ENCODE results near the gene BAD.

BAD gene

DNA sequence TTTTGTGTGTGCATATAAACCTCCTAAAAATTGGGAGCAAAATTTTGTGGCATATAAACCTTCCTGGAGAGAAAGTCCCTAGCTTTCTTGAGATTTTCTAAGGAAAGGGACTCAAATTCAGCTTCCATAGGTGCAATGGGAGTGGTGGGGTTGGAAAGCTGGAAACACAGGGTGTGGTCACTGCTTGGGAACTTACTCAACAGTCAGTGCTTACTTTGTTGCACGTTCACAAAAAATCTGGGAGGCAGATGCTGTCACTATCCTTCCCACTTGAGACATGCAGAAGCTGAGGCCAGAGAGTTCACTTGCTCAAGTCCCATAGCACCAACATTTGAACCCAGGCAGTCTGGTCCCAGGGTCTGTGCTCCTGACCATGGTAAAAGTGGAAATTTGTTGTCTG is 11.8 kb upstream of the BAD start:
- no peak for DNase-seq (ENCODE audit: low read depth)

DNA sequence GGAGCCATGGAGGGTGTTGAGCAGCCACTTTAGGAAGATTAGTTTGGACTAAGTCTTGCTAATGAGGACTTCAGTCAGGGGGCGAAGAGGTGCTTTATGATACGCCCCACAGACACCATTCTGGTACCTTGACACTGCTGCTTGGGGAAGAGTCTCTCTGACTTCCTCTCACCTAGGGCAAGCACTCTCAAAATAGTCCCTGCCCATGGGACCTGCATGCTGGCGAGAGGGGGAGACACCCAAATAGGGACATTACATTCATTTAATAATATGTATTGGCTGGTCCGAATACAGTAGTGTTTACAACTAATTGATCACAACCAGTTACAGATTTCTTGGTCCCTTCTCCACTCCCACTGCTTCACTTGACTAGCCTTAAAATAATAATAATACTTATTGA is 11.3 kb upstream of the BAD start:
- DNase-seq (ENCODE audit: low read depth), result no peak

DNA sequence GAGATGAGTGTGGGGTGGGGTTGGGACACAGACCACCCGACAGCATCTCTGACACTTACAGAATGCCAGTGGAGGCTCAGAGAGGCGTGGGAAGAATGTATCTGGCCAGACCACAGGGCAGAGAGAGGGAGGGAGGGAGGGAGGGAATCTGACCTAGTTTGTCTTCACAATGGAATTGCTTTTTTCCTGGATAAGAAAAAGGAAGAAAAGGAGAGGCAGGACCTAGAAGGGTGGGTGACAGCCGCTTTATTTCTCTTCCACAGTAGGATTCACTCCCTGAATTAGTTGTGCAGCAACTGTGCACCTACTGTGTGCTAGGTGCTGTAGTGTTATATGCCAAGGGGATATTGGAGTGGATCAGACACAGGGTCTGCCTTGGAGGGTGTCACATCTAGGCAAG is 10.3 kb upstream of the BAD start:
- no peak for DNase-seq (ENCODE audit: low read depth)

DNA sequence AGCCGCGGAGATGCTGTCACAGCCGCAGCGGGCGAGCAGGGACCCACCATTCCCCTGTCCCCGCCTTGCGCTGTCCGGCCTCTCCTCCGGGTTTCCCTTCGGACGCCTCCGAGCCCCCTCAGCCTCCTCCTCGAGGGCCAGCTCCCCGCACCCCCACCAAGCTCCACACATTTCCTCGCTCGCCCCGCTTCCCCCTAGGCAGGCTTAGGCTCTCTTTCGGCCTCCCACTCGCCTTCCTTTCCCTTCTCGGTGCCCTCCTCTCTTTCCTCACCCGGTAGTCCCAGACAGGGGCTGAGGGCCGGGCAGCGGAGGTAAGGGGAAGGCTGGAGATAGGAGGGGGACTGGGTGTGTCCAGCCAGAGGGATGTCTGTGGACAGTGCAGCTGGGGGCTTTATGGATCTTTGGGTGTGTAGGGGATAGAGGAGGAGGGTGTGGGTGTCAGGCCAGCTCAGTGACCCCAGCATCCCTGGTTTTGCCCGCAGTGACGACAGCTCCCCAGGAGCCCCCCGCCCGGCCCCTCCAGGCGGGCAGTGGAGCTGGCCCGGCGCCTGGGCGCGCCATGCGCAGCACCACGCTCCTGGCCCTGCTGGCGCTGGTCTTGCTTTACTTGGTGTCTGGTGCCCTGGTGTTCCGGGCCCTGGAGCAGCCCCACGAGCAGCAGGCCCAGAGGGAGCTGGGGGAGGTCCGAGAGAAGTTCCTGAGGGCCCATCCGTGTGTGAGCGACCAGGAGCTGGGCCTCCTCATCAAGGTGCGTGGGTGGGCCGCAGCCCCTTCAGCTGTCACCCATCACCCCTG is 8.2 kb upstream of the BAD start:
- no peak for DNase-seq (ENCODE audit: low read depth)

DNA sequence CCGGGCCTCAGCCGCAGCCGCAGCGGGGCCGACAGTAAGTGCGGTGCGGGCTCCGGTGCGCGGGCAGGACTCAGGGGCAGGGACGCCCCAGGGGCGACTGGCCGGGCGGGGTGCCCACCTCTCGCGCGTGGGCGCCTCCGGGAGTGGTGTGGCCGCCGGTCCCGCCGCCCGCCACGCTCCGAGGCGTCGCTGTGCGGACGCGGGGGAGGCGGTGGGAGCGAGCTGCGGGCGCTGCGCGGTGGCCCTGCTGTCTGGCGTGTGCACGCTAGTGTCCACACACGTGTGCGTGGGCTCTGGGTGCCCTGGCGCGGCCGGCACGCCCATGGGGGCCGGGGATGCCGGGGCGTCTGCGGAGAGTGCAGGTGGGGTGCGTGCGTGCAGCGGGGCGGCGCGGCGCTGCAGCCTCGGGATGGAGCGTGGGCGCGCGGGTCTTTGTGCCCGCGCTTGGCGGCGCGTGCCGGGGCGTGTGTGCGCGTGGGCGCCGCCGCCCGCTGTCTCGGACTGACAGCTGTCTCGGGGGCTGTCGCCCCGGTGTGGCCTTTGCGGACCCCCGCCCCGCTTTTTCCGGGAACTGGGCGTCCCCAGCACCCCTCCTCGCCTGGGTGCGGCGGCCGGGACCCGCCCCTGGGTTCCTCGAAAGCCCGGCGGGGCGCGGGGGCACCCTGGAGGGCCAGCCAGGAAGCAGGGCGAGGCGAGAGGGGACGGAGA is 7.4 kb upstream of the BAD start:
- no peak for DNase-seq (ENCODE audit: low read depth)

DNA sequence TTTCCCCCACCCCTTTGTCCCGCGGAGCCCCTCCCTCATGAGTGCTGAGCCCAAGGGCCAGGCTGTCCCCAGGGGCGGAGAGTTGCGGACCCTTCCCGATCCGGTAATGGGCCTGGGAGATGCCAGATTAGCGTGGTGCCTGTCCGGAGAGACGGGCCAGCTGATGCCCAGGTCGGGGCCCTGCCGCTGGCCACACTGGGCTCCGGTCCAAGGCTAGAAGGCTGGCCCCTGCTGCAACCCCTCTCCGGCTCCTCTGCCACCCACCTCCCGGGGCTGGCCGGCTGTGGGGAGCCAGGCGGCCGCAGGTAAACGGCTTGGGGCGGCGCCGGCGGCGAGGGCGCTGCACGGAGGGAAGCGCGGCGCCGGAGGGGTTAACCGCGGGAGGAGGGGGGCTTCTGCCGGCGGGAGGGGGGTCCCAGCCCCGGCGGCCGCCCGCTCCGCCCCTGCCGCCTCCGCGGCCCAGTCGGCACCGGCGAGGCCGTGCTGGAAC is 6.8 kb upstream of the BAD start, which contains the start of gene KCNK4:
Gene KCNK4, plus strand, starts transcription at position 41 of the 490 bp plus-strand sequence. CDS start 1,717 bp downstream, outside the sequence.
- no peak for DNase-seq (ENCODE audit: low read depth)

DNA sequence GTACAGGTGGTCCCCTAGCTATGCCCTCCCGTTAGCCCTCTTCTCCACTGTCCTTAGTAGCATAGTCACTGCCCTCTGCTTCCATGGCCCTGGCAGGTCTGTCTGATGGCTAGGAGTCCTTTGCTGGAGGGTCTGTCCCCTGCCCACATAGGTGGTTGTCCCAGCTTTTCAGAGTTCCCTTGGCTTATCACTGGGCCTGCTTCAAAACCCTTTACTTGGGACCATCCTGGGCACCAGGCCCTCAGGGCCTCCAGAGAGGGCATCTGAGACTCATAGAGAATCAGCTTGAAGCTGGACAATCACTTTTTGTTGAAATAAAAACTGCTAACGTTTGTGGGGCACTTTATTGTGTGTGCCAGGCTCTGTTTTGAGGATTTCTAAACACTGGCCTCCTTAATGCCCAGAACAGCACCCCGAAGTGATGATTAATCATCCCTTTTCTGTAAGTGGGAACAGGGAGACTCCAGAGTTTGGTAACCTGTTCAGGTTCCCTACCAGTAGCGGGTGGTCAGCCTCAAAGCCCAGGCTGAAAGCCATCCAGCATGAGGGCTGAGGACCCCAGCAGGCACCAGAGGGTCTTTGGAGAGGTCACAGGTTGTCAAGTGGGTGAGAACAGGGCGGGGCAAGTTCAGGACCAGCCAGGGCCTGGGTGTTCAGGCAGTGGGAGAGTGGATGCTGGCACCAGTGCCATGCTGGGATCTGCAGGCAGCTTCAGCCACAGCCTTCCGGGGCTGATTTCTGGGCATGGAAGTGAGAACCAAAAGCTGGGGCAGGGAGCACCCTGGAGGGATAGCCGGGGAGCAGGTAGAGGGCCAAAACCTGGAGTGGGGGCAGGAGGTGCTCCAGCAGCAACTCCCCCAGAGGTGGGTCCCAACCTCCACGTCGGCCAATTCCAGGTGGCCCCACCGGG is 6.1 kb upstream of the BAD start:
- DNase-seq (ENCODE audit: low read depth), result no peak

DNA sequence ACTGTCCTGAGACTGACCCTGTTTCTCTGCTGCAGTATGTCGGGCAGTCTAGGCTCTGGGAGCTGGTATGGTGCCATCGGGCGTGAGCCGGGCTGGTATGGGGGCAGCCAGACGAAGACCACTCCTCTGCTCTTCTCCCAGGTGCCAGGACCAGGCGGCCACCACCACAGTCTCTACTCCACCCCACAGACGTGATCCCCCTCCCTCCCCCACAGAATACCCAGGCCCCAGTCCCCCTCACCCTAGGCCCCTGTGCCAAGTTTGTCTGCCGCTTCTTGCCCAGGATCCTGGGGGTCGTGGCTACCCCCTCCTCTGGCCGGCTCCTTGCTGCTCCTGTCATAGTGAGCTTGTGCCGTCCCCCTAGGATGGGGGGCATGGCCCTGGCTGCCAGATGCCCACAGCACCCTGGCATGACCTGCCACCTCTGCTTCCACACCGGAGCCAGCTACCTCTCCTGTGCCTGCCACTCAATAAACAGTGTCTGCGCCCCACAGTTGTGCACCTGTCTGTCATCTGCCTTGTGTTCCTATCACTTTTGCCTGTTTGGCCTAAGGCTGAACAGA is 4.6 kb upstream of the BAD start:
- no peak for DNase-seq (ENCODE audit: low read depth)

DNA sequence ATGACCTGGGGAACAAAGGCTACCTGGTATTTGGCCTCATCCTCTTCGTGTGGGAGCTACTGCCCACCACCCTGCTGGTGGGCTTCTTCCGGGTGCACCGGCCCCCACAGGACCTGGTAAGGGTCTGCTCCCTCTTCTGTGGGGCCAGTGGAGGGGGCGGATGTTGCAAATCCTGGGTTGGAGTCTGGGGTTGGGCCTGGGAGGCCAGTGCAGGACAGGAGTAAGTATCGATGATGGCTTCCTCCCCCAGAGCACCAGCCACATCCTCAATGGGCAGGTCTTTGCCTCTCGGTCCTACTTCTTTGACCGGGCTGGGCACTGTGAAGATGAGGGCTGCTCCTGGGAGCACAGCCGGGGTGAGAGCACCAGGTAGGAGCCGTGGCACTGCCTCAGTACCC is 3.9 kb upstream of the BAD start:
- DNase-seq (ENCODE audit: low read depth), result no peak

DNA sequence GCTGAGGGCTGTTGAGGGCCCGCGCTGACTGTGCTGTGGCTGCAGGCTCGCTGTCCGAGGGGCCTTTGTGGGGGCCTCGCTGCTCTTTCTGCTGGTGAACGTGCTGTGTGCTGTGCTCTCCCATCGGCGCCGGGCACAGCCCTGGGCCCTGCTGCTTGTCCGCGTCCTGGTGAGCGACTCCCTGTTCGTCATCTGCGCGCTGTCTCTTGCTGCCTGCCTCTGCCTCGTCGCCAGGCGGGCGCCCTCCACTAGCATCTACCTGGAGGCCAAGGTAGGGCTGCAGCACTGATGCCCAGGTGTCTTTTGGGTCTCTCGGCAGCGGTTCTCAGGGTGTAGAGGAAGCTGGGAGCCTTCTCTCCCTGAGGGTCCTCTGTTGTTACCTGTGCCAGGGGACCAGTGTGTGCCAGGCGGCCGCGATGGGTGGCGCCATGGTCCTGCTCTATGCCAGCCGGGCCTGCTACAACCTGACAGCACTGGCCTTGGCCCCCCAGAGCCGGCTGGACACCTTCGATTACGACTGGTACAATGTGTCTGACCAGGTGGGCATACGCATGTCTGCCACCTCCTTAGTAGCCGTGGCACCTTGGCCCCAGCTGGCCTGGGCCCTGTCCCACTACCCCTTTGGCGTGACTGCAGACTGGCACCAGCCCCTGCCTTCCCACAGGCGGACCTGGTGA is 3.3 kb upstream of the BAD start:
- no peak for DNase-seq (ENCODE audit: low read depth)

DNA sequence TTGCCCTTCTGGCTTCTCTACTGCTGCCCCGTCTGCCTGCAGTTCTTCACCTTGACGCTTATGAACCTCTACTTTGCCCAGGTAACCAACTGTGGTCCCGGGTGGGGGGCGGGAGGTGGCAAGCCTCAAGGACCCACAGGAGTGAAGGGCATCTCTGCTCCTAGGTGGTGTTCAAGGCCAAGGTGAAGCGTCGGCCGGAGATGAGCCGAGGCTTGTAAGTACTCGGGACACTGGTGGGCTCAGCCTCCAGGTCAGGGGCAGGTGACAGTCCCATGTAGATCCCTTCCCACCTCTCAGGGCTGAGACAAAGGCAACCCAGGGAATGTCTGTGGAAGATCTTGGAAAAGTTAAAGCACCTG is 2.3 kb upstream of the BAD start:
- no peak for DNase-seq (ENCODE audit: low read depth)

DNA sequence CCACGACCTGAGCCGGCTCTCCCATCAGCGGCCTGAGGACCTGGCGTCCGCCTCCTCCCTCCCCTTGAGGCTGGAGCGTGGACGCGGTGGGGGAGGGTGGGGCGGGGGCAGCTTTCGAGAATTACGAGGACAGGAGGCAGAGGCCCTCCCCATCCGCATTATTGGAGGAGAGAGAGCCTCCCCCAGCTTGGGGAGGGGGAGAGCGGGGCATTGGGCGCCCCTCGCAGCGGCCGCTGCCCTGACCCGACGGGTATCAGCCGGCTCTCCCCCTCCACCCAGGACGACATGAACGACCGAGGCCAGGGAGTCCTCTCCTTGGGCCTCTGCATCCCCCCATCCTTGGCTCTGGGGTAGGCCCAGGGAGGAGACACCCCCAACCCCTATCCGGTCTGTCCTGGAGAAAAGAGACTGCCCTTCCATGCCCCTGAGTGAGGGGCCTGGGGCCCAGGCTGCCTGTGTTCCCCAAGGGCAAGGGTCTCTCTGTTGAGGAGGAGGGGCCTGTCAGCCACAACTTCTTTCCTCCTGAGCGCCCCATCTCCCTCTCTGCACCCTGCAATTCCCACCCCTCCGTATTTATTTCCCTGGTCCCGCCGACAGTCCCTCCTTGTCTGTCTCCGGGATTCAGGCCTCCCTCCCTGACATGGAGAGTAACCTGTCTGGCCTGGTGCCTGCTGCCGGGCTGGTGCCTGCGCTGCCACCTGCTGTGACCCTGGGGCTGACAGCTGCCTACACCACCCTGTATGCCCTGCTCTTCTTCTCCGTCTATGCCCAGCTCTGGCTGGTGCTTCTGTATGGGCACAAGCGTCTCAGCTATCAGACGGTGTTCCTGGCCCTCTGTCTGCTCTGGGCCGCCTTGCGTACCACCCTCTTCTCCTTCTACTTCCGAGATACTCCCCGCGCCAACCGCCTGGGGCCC is 1.7 kb upstream of the BAD start:
- DNase-seq (ENCODE audit: low read depth), result no peak

DNA sequence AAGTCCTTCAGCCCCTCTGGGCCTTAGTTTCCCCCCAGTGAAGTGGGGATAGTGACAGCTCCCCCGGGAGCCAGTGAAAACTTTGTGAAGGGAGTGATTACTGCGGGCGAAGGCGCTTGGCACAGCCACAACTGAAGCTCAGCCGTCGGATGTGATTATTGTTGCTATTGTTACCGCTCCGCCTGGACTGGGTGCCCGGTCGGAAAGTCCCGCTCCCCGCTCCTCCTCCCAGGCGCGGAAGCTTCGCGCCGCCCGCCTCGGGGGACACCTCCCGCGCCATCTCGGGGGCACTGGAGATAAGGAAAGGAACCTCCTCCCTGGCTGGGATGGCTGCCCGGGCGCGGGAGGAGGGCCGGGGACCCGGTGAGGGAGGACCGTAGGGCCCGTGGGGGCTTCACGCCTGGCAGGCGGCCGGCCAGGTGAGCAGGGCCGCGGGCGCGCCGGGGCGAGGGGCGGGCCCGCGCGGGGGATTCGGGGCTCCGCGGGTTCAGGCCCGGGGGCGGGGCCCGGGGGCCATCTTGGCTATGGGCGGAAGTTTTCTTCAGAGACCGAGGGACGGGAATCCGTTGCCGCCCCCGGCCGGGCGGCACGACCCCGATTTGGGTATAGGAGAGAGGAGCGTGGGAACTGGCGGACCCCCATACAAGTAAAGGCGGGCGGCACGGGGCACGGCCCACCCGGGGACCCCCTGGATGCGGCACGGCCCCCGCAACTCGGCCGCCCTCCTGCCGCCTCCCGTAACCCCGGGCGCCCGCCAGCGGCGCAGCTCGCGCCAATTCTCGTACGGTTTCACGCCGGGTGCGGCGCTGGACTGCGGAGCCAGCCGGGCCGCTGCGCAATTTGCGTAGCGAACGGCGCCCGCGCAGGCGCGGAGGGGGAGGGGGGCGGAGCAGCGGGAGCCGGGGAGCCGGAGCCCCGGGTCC is 758 bp upstream of the BAD start, which contains the start of gene GPR137:
Gene GPR137, plus strand, starts transcription at position 887 of the 923 bp plus-strand sequence. CDS start 677 bp downstream, outside the sequence.
- peak; percentile 89 for DNase-seq (ENCODE audit: low read depth)

DNA sequence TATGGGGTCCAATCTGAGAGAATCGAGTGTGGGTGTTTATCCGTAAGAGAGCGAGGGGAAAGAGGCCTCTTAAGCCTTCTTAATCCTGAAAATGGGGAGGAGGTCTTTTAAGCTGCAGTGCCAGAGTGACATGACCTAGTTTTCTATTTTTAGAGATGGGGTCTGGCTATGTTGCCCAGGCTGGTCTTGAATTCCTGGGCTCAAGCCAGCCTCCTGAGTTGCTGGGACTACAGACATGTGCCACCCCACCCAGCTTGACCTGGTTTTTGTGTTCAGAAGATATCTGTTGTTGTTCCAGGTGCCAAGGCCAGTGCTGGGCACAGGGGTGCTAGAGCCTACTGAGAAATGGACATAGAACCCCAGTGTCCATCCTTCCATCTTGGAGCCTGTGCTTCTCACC is 1.4 kb downstream of the BAD start:
- DNase-seq (ENCODE audit: low read depth), result no peak

DNA sequence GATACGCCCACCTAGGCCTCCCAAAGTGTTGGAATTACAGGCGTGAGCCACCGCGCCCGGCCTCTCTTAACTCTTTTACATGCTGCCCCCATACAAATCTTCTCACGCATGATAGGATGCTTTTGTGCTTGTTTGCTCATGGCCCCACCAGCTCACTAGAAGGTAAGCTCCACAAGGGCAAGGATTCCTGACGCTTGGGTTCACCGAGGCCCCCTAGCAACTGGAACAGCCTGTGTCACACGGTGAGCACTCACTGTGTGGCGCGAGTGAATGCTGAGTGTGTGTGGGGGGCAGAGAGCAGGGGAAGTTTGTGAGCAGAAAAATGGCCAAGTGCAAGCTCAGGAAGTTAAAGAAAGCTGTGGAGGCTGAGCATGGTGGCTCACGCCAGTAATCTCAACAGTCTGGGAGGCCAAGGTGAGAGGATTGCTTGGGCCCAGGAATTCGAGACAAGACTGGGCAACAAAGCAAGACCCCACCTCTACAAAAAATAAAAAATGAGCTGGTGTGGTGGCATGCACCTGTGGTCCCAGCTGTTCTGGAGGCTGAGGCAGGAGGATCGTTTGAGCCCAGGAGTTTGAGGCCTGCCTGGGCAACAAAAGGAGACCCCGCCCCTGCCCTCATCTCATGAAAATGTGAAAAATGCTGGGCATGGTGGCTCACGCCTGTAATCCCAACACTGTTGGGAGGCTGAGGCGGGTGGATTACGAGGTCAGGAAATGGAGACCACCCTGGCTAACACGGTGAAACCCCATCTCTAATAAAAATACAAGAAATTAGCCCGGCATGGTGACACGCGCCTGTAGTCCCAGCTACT is 2.3 kb downstream of the BAD start:
- no peak for DNase-seq (ENCODE audit: low read depth)

DNA sequence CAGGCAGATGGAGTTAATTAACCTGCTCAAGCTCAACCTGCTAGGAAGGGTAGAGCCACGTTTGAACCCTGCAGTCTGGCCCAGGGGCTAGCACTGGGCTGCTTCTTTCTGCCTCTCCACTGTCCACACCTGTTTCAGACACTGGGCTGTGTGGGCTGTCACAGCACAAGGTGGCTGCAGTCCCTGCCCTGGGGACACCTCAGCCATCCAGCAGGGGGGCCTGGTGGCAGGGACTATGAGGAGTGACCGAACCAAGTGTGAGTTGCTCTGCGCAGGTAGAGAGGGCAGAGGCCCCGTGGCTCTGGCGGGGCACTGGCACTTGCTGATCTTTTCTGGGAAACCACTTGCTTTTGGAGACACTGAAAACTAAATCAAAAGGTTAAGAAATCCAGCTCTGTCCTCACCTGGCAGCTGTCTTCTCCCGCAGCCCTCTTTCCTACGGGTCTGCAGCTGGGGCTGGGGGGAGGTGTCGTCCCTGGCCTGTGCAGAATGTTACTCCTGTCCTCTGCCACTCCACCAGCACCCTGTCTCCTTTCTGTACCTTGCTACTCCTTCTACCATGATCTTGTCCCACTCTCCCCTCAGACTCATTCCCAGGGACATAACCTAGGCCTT is 5.8 kb downstream of the BAD start:
- DNase-seq (ENCODE audit: low read depth), result no peak

DNA sequence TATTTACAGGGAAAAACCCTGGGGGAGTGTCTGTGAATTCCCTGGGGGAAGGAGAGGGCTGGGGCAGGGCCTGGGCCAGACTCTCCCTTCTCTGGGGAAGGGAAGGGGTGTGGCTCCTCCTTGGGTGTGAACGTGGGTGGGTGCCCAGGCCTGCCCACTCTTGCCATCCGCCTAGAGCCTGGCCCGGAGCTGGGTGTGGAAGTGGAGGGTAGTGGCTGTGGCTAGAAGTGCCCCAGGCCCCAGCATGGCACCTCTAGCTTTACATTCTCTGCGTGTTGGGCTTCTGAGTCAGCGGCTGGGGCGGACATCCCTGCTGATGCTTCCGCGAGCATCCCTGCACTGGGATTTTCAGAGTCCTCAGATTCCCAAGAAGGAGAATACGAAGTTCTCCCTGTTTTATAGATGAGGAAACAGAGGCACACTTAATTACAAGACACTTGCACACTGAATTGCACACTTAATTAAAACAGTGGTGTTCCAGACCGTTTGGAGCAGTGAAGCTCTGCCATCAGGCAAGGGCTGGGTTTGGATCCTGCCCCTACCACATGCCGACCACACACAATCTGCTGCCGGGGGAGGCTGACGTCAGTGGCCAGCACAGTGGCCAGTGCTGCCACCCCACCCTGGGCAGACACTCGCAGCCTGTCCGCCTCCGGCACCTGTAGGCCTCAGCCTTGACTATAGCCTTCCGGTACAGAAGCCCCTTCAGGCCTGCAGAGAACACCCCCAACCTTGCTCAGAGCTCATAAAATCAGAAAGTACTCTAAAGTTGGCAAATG is 7.6 kb downstream of the BAD start:
- DNase-seq (ENCODE audit: low read depth), result no peak
